ENCODE data around the gene C19orf81. TPM values are rescaled to one million over a fixed set of nuclear protein-coding genes. Genes with fewer than 3 reads are reported as not detected.
A peak's percentile ranks its signal among the peaks of the same experiment; 100 is the strongest.
"Not testable (repeated sequence)": the region's sequence is repeated elsewhere in the genome, so short reads cannot be mapped to it uniquely, and the experiment has no call there.

The C19orf81 gene
- total RNA-seq (2014; rRNA removed; shearing (Covaris generic)): 4.6 and 8.0 TPM in 2 replicates
- polyA plus RNA-seq (2014; cell fraction: nucleus; rRNA removed): 5.2 and 12.2 TPM in 2 replicates

- no peak for DNase-seq (ENCODE audit: extremely low read depth, low read depth)
Observed at GRCh38 chr19:50649433-50650391, at the start of gene C19orf81. Gene C19orf81 (plus strand): TSS chr19:50649445. CDS start chr19:50649445, 0 bp downstream.

GRCh38 chr19:50601407-50602088 lies 47.7 kb upstream of the C19orf81 start:
- DNase-seq (ENCODE audit: extremely low read depth, low read depth): no peak

GRCh38 chr19:50602089-50602422 lies 47.2 kb upstream of the C19orf81 start:
- DNase-seq (ENCODE audit: extremely low read depth, low read depth): no peak

- no peak for DNase-seq (ENCODE audit: extremely low read depth, low read depth)
Observed at GRCh38 chr19:50602496-50602895, 46.7 kb upstream of the C19orf81 start.

GRCh38 chr19:50602935-50603334 lies 46.3 kb upstream of the C19orf81 start:
- no peak for DNase-seq (ENCODE audit: extremely low read depth, low read depth)

- DNase-seq (ENCODE audit: extremely low read depth, low read depth): not testable (repeated sequence)
Observed at GRCh38 chr19:50604264-50605073, 44.8 kb upstream of the C19orf81 start.

- not testable (repeated sequence) for DNase-seq (ENCODE audit: extremely low read depth, low read depth)
Observed at GRCh38 chr19:50606059-50606836, 43.0 kb upstream of the C19orf81 start.

GRCh38 chr19:50607388-50607787 lies 41.9 kb upstream of the C19orf81 start:
- no peak for DNase-seq (ENCODE audit: extremely low read depth, low read depth)

- DNase-seq (ENCODE audit: extremely low read depth, low read depth): peak; percentile 88
Observed at GRCh38 chr19:50607874-50608785, 41.1 kb upstream of the C19orf81 start.

- DNase-seq (ENCODE audit: extremely low read depth, low read depth): not testable (repeated sequence)
Observed at GRCh38 chr19:50612504-50613404, 36.5 kb upstream of the C19orf81 start.

- not testable (repeated sequence) for DNase-seq (ENCODE audit: extremely low read depth, low read depth)
Observed at GRCh38 chr19:50618379-50618778, 30.9 kb upstream of the C19orf81 start.

GRCh38 chr19:50619184-50619583 lies 30.1 kb upstream of the C19orf81 start:
- not testable (repeated sequence) for DNase-seq (ENCODE audit: extremely low read depth, low read depth)

GRCh38 chr19:50620394-50620906 lies 28.8 kb upstream of the C19orf81 start:
- not testable (repeated sequence) for DNase-seq (ENCODE audit: extremely low read depth, low read depth)

- DNase-seq (ENCODE audit: extremely low read depth, low read depth): no peak
Observed at GRCh38 chr19:50624949-50625600, 24.2 kb upstream of the C19orf81 start.

GRCh38 chr19:50626011-50626410 lies 23.2 kb upstream of the C19orf81 start:
- DNase-seq (ENCODE audit: extremely low read depth, low read depth): no peak

GRCh38 chr19:50626795-50627194 lies 22.4 kb upstream of the C19orf81 start:
- no peak for DNase-seq (ENCODE audit: extremely low read depth, low read depth)

- DNase-seq (ENCODE audit: extremely low read depth, low read depth): no peak
Observed at GRCh38 chr19:50628146-50628545, 21.1 kb upstream of the C19orf81 start.

Data from NCI-H460 (cell line).